Esophagus squamous epithelium (tissue), 5 donors: ENCODE data around the gene STXBP6. TPM values are rescaled to one million over a fixed set of nuclear protein-coding genes. Genes with fewer than 3 reads are reported as not detected.
A peak's percentile ranks its signal among the peaks of the same experiment; 100 is the strongest.

ENCODE experiments used
- DNase-seq: peaks from one replicate; lab custom pipeline; 2025; lab: John Stamatoyannopoulos, UW
- H3K27ac ChIP-seq, 4 donors: fragments of 200-600 bp; sonication (generic); one replicate each; pipeline ENCODE4 v1.5.1; 2016 to 2019; ENCODE audit warnings: mild to moderate bottlenecking in 1 of 4
- H3K27me3 ChIP-seq, 4 donors: fragments of 200-600 bp; sonication (generic); 1 replicate in 3 of 4; 2 replicates in 1 of 4; pipeline versions ENCODE4 v1.5.1 to v1.6.0; 2017 to 2021; ENCODE audit warnings: antibody characterized with exemption in 1 of 4
- H3K36me3 ChIP-seq, 3 donors: fragments of 200-600 bp; sonication (generic); one replicate each; pipeline ENCODE4 v1.5.1; 2016 to 2019
- H3K4me1 ChIP-seq, 3 donors: fragments of 200-600 bp; sonication (generic); one replicate each; pipeline ENCODE4 v1.5.1; 2017 to 2019
- H3K4me3 ChIP-seq, 4 donors: fragments of 200-600 bp; sonication (generic); 1 replicate in 3 of 4; 2 replicates in 1 of 4; pipeline ENCODE4 v1.5.1; 2016 to 2019; ENCODE audit warnings: mild to moderate bottlenecking in 2 of 4, moderate library complexity in 1 of 4
- H3K9me3 ChIP-seq, 3 donors: fragments of 200-600 bp; sonication (generic); one replicate each; pipeline ENCODE4 v1.5.1; 2016 to 2019
- POLR2A ChIP-seq, 4 donors: fragments of 450-650 bp; IDR thresholded peaks; one replicate each; pipeline ENCODE4 v1.6.1; 2017; ENCODE audit warnings: antibody characterized with exemption in 4 of 4, mild to moderate bottlenecking in 4 of 4, moderate library complexity in 3 of 4
- whole genome bisulfite sequencing, 2 donors: methylation state at CpG; one replicate each; pipeline ENCODE4 v1.1.5; 2018; 5-methylcytosine and 5-hydroxymethylcytosine counted together
- intact Hi-C: fragments of 100-400 bp; cut with DNase I; formaldehyde crosslinking; loops from one replicate; pipeline ENCODE4 v1.15.0; 2022
- total RNA-seq, 4 donors: library from RNA; depleted of rRNA; stranded (reverse); fragments of >200 nt; gene quantifications; one replicate each; pipeline ENCODE4 v1.1.0, GENCODE V29; 2016
- TF ChIP-seq, protein P1 (sequence below), 6 experiments: fragments of 450-650 bp in 4 of 6; fragments of 200-600 bp in 2 of 6; sonication (generic) in 2 of 6; IDR thresholded peaks; one replicate each; pipeline ENCODE4 v1.5.1; 2016 to 2019; ENCODE audit warnings: antibody characterized with exemption in 6 of 6, mild to moderate bottlenecking in 4 of 6, moderate library complexity in 4 of 6
- donor health status: DM: yes; HTN: yes; CAD: no.

The STXBP6 gene
- total RNA-seq, 4 donors from 2014 or later: 1.2 to 9.7 (median 2.8) TPM

DNA sequence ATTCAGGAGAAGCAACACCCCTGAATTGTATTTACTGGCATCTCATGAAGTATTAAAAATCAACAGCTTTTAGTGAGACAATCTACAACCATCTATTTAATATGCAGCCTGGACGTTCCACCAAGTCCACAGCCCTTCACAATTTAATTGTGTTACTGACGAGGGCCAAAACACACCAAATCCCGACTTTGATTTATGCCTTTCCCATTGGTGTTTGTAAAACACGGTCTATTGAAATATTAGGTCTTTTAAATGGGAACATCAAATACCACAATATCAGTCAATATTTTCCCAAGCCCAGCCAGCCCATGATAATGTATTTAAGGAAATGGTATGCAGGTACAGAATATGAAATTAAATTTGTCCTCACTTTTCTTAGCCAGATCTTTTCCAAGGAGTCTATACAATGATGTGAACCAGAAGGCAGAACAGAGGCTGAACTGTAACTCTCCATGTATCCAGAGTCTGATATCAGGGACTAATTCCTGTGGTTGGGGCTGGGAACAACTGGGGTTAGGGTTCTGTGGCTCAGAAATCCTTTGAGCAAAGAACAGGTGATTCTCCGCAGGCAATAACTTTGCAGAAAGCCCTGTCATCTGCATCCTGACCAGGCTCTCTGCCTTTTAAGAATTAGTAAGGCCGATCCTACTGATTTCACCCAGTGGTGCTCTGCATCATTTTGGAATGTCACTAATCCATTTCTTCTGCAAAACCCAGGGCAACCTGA is 236.7 kb downstream of the STXBP6 start:
- TF ChIP-seq POLR2A (IDR thresholded peaks at IDR 0.05): no peak
- DNase-seq: no peak
- 78 to 85% methylated on average over 6 of the region's 6 CpGs for WGBS, 2 donors
- Histone ChIP-seq H3K27me3 (no peaks in the 10 kb centered on the region), H3K9me3 (no peaks in the 10 kb centered on the region), H3K4me1 (peaks cover 0 to 27% (median 0%) of the 10 kb centered on the region in 3 donors), H3K4me3 (no peak overlapping the region), H3K27ac (no peak overlapping the region), H3K36me3 (no peaks in the 10 kb centered on the region)
- intact Hi-C loops: no loop called here

DNA sequence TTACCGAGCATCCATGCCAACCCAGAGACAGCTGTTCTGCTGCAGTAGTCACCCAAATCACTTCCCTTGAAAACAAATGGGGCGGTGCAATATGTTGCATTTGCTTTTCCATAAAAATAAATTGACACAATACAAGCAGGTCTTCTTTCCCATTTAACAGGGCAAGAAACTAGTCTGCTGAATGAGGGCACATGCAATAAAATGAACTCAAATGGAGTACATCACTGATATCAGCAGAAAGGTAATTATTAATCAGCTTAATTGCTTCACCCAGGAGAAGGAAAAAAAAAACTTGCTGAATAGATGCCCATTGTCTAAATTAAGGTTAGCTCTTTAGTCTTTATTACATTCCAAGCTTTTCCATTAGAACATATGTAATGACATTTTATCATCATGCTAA is 240.8 kb downstream of the STXBP6 start:
- H3K27ac ChIP-seq: no peak overlapping the region
- H3K36me3 ChIP-seq: no peaks in the 10 kb centered on the region
- DNase-seq: no peak
- WGBS, 2 donors: 71 to 93% methylated on average over 2 of the region's 2 CpGs
- no peaks in the 10 kb centered on the region for H3K9me3 ChIP-seq
- no peaks in the 10 kb centered on the region for H3K27me3 ChIP-seq
- intact Hi-C loops: loop anchor here (10.0 kb wide), 2 partner anchors 326 to 596 kb away; no protein-coding TSS in a partner anchor
- peaks cover 0 to 4% (median 0%) of the 10 kb centered on the region in 3 donors for H3K4me1 ChIP-seq
- H3K4me3 ChIP-seq: no peak overlapping the region
- no peak for TF ChIP-seq POLR2A (IDR thresholded peaks at IDR 0.05)
- TF ChIP-seq, protein P1, sequence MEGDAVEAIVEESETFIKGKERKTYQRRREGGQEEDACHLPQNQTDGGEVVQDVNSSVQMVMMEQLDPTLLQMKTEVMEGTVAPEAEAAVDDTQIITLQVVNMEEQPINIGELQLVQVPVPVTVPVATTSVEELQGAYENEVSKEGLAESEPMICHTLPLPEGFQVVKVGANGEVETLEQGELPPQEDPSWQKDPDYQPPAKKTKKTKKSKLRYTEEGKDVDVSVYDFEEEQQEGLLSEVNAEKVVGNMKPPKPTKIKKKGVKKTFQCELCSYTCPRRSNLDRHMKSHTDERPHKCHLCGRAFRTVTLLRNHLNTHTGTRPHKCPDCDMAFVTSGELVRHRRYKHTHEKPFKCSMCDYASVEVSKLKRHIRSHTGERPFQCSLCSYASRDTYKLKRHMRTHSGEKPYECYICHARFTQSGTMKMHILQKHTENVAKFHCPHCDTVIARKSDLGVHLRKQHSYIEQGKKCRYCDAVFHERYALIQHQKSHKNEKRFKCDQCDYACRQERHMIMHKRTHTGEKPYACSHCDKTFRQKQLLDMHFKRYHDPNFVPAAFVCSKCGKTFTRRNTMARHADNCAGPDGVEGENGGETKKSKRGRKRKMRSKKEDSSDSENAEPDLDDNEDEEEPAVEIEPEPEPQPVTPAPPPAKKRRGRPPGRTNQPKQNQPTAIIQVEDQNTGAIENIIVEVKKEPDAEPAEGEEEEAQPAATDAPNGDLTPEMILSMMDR (IDR thresholded peaks at IDR 0.05): no peak

DNA sequence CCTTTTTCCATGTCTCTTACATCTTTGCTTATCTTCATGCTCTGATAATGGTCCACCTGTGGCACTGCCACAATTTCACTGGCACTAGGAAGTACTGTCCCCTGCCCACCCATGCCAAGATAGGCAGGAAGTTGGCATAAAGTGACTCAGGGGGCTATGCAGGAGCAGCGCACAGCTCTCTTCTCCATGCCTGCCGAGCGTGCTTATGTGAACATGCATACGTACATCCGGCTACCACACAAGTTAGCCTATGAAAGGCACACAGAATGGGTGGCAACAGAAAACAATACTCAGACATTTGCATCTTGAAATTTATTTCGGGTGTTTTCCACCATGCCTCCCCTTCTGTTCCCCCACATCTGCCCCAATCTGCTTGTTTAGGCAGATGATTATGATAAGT is 241.5 kb downstream of the STXBP6 start:
- intact Hi-C loops: loop anchor here (10.0 kb wide), 2 partner anchors 326 to 596 kb away; no protein-coding TSS in a partner anchor
- peaks cover 0 to 4% (median 0%) of the 10 kb centered on the region in 3 donors for H3K4me1 ChIP-seq
- no peak overlapping the region for H3K4me3 ChIP-seq
- DNase-seq: no peak
- WGBS, 2 donors: 83 to 86% methylated on average over 6 of the region's 6 CpGs
- H3K9me3 ChIP-seq: no peaks in the 10 kb centered on the region
- H3K36me3 ChIP-seq: no peaks in the 10 kb centered on the region
- no peaks in the 10 kb centered on the region for H3K27me3 ChIP-seq
- TF ChIP-seq, protein P1 (IDR thresholded peaks at IDR 0.05): no peak
- no peak for TF ChIP-seq POLR2A (IDR thresholded peaks at IDR 0.05)
- no peak overlapping the region for H3K27ac ChIP-seq

DNA sequence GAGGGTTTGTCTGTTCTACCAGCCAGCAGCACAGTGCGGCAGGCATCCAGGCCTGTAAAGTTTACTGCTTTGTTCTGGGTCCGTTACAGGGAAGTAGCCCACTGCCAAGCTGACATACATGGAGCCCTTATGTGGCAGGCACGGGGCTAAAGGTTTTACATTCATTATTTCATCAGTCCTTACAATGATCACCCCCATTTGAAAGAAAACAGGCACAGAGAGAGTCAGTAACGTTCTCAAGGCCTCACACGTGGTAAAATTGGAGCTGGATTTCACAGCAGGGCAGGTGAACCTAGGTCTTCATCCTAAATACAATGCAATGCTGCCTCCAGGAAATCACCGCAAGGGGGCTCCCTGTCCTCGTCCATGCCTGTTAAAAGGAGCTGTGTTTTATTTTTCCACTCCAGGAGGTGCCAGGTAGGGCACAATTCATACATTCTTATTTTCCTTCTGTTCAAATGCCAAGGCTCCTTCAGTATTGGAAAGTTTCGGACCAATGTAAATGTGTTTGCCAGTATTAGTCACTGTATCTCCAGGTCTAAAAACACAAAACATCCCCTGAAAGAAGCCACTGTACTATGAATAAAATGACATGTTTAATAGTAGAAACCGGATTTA is 243.8 kb downstream of the STXBP6 start:
- 25 to 35% methylated on average over 6 to 7 of the region's 9 CpGs for WGBS, 2 donors
- Histone ChIP-seq H3K9me3 (no peaks in the 10 kb centered on the region), H3K36me3 (no peaks in the 10 kb centered on the region), H3K27ac (no peak overlapping the region), H3K4me1 (peaks cover 0 to 4% (median 0%) of the 10 kb centered on the region in 3 donors), H3K4me3 (no peak overlapping the region), H3K27me3 (no peaks in the 10 kb centered on the region)
- TF ChIP-seq POLR2A (IDR thresholded peaks at IDR 0.05): no peak
- TF ChIP-seq, protein P1 (IDR thresholded peaks at IDR 0.05): peak; percentile 33 to 80 (median 70)
- intact Hi-C loops: loop anchor here (10.0 kb wide), 2 partner anchors 329 to 599 kb away; no protein-coding TSS in a partner anchor
- no peak for DNase-seq

DNA sequence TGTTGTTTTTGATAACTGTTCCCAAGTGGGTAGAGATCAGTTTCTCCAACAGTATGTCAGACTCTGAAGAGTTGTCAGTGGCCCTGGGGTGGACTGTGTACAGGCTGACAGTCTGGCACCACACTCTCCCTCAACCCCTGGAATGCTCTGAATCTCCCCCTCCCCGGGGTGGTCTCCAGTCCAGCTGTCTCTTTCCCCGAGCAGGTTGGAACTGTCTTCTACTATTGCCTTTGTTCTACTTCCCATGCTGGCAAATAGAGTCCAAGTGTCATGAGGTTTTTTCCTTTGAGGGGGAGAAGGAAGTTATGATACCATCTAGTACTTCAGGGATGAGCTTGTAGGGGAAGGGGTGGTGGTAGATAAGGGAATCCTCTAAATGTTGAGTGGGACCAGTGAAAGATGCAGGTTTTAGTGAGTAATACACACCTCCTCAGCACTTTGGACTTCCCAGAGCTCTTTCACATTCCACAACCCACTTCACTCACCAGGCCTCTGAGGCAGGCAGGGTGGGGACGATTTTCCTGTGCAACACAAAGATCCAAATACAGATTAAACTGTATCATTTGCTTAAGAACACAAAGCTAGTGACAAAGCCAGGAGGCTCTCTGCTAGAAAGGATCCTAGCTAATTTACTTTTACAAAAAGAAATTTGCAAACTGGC is 245.3 kb downstream of the STXBP6 start:
- no peaks in the 10 kb centered on the region for H3K9me3 ChIP-seq
- no peaks in the 10 kb centered on the region for H3K36me3 ChIP-seq
- no peak overlapping the region for H3K27ac ChIP-seq
- H3K4me3 ChIP-seq: no peak overlapping the region
- intact Hi-C loops: loop anchor here (10.0 kb wide), 2 partner anchors 330 to 600 kb away; no protein-coding TSS in a partner anchor
- no peak for TF ChIP-seq POLR2A (IDR thresholded peaks at IDR 0.05)
- TF ChIP-seq, protein P1 (IDR thresholded peaks at IDR 0.05): no peak
- no peaks in the 10 kb centered on the region for H3K27me3 ChIP-seq
- 36 to 56% methylated on average over 2 to 3 of the region's 3 CpGs for WGBS, 2 donors
- H3K4me1 ChIP-seq: no peaks in the 10 kb centered on the region
- DNase-seq: no peak
